GM13976 (cell line): ENCODE results near the gene LPA.
"Not testable (repeated sequence)": the region's sequence is repeated elsewhere in the genome, so short reads cannot be mapped to it uniquely, and the experiment has no call there.

Experiments used
- DNase-seq: peaks from one replicate; pipeline ENCODE4 v3.0.0; 2012; ENCODE audit warnings: low spot score
- CTCF ChIP-seq: IDR thresholded peaks from 2 replicates; pipeline ENCODE4 v1.5.1; 2012; ENCODE audit warnings: borderline replicate concordance, mild to moderate bottlenecking; ENCODE audit not compliant: insufficient read depth; ENCODE audit errors: extremely low read depth, missing control alignments, control extremely low read depth
- in situ Hi-C: fragments of 300-500 bp; cut with MboI; formaldehyde crosslinking; loops from one replicate; pipeline ENCODE4 v1.12.0; 2022; ENCODE audit warnings: low sequenced_read_pairs, mixed read lengths, inconsistent platforms; ENCODE audit not compliant: unreplicated experiment

The LPA gene

GRCh38 chr6:160664198-160664597, at the start of gene LPA:
Gene LPA (minus strand): TSS chr6:160664275. CDS start chr6:160664214, 61 bp downstream.
- in situ Hi-C loops, DNase-seq: not testable (repeated sequence)

DNA sequence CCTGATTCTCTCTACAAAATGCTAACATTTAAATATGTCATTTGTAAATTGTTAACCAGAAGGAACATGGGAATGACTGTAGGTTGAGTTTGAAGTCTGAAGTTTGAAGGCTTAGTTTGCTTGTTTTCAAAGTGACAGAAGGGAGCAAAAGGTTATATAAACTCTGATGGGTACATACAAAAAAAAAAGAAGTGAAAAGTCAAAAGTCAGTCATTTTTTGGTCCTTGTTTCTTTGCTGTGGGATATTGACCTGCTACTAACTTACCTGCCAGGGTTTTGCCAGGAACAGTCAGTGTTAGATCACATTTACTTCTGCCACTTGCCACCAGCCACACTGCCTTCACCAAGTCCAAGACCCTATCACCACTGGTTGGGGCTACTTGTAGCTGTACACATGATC, 44.9 kb upstream of the LPA start:
- DNase-seq, in situ Hi-C loops: not testable (repeated sequence)

GRCh38 chr6:160704688-160705087, 40.6 kb upstream of the LPA start:
- in situ Hi-C loops, DNase-seq: not testable (repeated sequence)

GRCh38 chr6:160701918-160702680, 38.0 kb upstream of the LPA start, which contains the start of gene PLG:
Gene PLG (plus strand): TSS chr6:160702244. CDS start chr6:160702305, 61 bp downstream.
- in situ Hi-C loops, DNase-seq: not testable (repeated sequence)

GRCh38 chr6:160697826-160698225, 33.8 kb upstream of the LPA start:
- in situ Hi-C loops = no loop called here
- TF ChIP-seq CTCF = no peak
- DNase-seq = no peak

GRCh38 chr6:160696884-160697283, 32.8 kb upstream of the LPA start:
- DNase-seq, in situ Hi-C loops: not testable (repeated sequence)

DNA sequence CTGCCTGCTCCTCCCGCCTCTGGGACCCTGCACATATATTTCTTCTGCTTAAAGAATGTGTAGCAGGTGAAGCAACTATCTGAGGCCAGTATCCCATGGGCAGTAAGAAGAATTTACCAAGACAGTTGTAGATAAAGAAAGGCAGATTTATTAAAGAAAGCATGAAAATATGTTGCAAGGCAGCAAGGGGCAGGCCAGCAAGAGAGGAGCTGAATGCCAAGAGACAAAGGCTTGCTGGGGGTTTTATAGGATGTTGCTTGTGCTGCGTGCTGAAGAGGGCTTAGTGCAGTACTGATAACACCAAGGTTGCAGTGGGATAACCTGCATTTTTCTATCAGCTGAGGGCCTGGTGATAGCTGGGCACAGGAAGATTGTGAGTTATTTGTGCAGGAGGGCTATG, 31.5 kb upstream of the LPA start:
- DNase-seq, in situ Hi-C loops: not testable (repeated sequence)

DNA sequence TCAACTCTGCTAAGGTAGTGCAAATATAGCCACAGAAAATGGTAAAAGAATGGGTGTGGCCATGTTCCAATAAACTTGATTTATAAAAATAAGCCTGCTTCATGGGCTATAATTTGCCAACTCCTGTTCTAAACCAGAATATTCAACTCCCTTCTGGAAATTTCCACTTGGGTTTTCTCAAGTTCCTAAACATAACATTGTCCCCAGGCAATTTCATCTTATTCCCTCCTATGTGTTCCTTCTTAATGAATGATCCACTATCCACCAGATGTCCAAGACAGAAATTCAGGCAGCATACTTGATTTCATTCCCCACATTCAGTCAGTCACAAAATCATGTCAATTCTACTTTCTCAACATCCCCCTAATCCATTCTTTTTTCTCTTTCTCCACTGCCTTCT, 30.9 kb upstream of the LPA start:
- DNase-seq, in situ Hi-C loops: not testable (repeated sequence)

DNA sequence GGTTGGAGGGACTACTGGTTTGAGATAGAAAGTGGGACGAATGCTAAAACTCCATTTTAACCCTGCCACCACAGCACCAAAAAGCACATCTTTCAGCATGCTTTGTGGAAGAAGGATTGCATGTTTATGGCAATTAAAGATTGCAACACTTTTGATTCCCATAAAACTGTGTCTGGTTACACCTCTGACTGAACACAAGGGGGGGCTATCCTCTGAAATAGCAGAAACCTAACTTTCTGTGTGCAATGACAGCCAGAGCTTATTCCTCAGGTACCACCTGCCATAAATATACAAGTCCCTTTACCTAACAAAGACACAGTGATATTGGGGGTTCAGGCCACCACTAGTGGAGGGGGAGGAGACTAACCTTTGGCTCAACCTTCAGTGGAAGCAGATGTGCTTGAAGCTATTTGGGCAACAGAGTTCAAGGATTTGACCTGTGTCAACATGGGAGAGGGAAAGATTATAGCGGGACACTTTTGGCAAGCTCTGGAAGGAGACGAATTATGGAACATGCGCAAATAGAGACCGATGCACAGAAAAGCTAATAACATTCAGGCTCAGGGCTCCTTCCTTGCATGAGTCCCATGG, 28.4 kb upstream of the LPA start:
- in situ Hi-C loops = no loop called here

DNA sequence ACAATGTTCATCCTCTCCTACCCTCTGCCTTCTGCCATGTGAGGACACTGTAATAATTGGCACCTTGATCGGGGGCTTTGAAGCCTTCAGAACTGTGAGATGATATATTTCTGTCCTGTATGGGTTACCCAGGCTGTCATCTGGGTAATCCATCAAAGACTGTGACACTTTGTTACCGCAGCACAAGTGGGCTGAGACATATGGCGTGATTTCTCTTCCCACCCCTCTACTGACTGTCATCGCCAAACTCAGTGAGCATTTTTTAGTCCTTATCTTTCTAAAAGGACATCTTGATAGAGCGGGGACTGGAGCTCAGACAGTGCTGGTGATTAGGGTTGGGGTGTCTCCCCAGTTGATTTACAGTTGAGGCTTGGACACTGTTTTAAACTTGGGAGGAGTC, 27.5 kb upstream of the LPA start:
- no peak for TF ChIP-seq CTCF
- no peak for DNase-seq
- in situ Hi-C loops = no loop called here

More for the DNA sequence above, 28.4 kb upstream of the LPA start:
- TF ChIP-seq CTCF = no peak
- DNase-seq = no peak
